Lung microvascular endothelial cell (primary cell): ENCODE results near the gene ST8SIA4. TPM values are rescaled to one million over a fixed set of nuclear protein-coding genes. Genes with fewer than 3 reads are reported as not detected.
A peak's percentile ranks its signal among the peaks of the same experiment; 100 is the strongest.

Experiments used
- DNase-seq, 2 donors: peaks; one replicate each; pipeline versions ENCODE4 v3.0.0 to v3.0.0-alpha.2; 2010; ENCODE audit warnings: low read depth in 2 of 2
- total RNA-seq: library from RNA; depleted of rRNA; stranded (reverse); fragments of >200 nt; gene quantifications from 2 replicates; pipeline ENCODE4 v1.2.1, GENCODE V29; 2014

Gene ST8SIA4
- total RNA-seq, 1 donor from 2014 or later, result 3.0 TPM

DNA sequence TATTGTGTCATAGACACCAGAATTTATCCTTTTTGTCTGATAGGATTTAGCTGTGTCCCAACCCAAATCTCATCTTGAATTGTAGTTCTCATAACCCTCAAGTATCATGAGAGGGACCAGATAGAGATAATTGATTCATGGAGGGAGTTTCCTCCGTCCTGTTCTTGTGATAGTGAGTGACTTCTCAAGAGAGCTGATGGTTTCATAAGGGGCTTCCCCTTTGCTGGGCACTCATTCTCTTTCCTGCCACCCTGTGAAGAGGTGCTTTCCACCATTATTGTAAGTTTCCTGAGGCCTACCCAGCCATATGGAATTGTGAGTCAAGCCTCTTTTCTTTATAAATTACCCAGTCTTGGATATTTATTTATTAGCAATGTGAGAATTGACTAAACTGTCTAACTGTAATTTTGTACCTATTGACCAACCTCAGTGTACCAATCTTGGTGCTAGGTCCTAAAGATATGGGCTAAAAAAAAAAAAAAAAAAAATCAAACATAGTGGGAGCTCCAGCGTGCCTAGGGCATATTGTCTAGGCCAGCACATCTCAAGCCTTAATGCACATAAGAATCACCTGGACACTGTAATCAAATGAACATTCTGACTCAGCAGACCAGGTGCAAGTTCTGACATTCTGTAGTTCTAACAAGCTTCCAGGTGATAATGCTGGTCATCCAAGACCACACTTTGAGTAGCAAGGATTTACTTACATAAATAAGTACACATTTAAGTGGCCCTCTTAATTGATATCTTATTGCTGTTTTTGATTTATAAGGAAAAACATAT, 30.5 kb downstream of the ST8SIA4 start:
- DNase-seq, result no peak

GRCh38 chr5:100867039-100867562, 36.0 kb downstream of the ST8SIA4 start:
- DNase-seq, result no peak

GRCh38 chr5:100864931-100865330, 38.2 kb downstream of the ST8SIA4 start:
- no peak for DNase-seq

- DNase-seq, result no peak
Observed at GRCh38 chr5:100863739-100864138, 39.3 kb downstream of the ST8SIA4 start.

DNA sequence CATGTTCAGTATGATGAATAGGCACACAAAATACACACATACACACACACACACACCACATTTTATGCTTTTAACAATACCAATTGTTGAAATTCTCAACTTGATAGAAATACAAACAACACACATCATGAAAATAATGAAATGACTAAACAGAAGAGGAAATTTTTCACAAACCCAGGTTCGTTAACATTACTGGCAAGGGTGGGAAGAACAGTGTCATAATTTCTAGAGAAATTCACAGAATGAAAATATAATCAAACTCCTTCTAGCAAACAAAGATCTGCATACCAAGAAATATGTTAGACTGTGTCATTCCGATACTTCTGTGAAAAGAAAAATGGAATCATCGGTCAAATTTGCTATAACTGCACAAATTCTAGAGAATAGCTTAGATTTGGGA, 41.9 kb downstream of the ST8SIA4 start:
- DNase-seq, result no peak

DNA sequence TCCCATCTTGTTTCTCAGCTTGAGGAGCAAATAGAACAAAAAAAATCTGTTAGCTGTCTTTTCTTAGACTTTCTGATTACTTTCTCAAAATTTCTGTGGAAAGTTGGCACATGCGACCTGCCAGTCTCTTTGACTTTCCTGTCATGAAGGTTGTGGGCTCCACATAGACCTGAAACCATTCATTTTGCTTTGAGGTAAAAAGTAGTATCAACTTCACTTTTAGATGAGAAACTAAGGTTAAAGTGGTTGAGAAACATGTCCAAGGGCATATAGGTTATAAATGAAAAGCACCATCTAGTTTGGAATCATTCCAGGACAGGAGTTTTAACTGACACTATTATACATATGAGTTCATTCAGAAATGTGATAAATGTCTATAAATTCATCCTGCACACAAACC, 42.7 kb downstream of the ST8SIA4 start:
- DNase-seq, result no peak

GRCh38 chr5:100858987-100859545, 44.0 kb downstream of the ST8SIA4 start:
- no peak for DNase-seq

GRCh38 chr5:100856462-100856861, 46.6 kb downstream of the ST8SIA4 start:
- no peak for DNase-seq

DNA sequence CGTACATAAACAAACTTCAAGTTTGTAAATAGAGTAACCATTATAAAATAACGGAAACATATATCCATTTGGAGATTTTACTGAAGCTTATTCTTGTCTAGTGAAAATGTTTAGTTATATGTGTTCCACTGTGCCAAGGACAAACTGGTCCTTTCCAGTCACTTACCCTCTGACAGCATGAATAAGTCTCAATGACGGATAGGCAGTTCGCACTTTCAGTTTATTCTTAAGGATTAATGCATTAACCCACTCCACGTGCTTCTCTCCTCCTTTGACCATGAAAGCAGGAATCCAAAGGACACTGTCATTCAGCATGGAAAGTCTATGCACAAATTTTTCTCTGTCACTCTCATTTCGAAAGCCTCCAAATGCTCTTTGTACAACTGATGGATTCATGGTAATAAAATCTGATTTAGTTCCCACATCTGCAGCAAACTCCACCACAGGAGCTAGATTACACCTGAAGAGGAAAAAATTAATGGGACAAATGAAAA, 47.1 kb downstream of the ST8SIA4 start:
- no peak for DNase-seq

DNA sequence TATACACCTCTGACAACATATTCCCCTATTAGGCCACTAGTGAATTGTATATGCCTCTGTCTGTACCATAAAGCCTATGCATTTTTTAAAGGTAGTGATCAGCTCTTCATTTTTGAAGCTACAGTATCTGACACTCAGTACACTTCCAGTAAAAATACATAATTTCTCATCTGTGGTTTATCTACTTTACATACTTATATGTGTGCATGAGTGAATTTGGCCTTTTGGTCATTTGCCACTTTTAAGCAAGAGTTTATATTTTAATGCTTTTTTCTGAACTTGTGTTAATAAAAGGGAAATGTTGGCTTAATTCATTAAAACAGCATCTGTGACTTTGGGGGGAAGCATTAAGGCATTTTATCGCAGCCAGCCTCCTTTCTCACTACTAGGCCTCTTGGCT, 47.8 kb downstream of the ST8SIA4 start:
- DNase-seq, result no peak

DNA sequence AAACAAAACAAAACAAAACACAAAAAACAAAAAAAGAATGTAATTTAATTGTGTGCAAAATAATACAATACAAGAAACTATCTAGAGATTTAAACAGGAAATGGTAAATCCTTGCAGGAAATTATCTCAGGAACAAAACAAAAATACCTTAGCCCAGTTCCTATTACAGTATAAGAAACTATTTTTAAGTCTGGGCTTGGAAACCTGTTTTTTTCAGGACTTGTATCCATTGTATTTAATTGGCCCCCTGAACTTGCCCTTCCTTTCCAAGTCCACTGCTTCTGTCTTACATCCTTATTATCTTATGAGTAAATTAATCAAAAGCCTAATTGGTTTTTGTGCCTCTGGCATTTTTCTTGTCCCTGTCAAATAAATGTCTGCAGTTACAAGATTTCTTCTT, 48.5 kb downstream of the ST8SIA4 start:
- peak in 1 of 2 donors; percentile 79 for DNase-seq

DNA sequence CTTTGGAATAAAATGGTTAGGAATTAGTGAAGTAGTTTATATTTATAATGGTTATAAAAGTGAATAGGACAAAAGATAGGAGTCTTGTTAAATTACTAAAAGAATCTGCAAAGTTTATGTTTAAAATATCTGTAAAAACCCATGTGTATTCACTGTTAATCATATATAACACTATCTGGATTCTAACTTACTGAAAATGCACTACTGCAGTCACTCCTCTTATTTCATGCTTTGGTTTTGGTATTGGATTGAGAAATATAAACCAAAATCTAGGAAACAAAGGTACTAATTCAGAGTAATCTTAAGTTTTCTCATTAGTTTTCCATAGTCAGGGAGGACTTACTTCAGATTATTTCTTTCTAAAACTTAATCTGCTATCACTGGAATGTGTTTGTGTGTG, 49.5 kb downstream of the ST8SIA4 start:
- DNase-seq, result no peak

- DNase-seq, result no peak
Observed at GRCh38 chr5:100852988-100853449, 50.1 kb downstream of the ST8SIA4 start.

DNA sequence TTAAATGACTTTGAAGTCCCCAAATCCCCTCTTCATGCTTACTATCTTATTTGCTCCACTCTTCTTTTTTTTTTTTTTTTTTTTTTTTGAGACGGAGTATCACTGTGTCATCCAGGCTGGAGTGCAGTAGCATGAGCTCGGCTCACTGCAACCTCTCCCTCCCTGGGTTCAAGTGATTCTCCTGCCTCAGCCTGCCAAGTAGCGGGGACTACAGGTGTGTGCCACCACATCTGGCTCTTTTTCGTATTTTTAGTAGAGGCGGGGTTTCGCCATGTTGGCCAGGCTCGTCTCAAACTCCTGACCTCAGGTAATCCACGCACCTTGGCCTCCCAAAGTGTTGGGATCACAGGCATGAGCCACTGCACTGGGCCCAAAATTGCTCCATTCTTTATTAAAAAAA, 51.0 kb downstream of the ST8SIA4 start:
- no peak for DNase-seq

- peak; percentile 56 to 87 for DNase-seq
Observed at GRCh38 chr5:100846772-100847171, 56.3 kb downstream of the ST8SIA4 start.

DNA sequence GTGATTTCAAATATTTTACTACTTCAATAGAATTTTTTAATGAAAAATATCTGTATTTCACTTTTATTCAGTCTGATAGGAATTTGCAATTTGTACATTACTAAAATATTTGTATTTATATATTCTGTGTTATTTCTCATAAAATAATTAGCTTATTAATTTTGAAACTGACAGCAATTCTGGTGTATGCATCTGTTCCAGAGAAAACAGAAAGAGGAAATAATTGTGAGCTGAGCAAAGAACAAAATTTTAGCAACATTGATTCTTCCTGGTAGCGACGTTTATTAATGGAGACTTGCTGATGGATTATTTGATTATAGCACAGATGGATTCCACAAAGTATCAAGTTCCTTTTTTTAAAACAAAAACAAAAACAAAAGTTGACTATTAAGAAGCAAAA, 61.0 kb downstream of the ST8SIA4 start:
- peak in 1 of 2 donors; percentile 43 for DNase-seq

DNA sequence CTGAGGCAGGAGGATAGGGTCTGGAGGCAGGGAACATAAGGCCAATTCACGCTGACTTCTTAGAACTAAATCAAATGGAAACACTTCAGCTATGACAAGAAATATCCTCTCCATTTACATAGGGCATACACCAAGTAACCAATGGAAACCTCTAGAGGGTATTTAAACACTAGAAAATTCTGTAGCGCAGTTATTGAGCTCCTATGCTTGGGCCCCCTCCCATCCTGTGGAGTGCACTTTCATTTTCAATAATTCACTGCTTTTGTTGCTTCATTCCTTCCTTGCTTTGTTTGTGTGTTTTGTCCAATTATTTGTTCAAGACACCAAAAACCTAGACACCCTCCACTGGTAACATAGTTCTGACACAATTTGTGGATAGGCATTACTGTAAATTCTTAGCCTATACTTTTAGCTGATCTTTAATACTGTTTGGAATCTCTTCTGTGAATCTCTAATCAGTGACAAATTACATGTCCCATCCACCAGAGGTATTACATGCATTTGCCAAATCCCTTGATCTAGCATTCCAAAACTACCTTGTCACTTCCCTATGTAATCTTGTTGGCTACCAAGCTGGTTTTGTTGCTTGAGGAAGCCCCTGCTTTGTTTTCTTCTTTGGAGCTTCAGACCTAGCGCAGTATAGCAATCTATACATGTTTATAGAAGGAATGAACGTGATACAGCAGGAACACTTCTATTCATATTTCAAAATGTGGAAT, 61.6 kb downstream of the ST8SIA4 start:
- DNase-seq, result peak; percentile 68 to 78

DNA sequence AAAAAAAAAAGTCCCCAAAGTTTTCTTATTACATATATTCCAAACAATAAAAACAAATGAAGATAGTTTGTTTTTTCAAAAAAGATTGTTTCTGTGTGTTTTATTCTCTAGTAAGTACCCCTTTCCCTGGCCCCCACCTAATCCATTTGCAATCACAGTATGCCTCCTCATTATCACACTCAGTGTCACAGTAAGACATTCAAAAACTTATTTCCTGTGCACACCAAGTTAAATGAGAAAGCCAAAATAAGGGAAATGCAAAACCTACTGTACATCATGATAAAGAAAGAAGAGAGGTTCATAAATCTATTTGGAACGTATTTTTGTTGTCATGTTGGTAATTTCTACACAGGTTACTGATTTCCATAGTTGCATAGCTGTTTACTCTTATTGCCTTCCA, 62.3 kb downstream of the ST8SIA4 start:
- no peak for DNase-seq

DNA sequence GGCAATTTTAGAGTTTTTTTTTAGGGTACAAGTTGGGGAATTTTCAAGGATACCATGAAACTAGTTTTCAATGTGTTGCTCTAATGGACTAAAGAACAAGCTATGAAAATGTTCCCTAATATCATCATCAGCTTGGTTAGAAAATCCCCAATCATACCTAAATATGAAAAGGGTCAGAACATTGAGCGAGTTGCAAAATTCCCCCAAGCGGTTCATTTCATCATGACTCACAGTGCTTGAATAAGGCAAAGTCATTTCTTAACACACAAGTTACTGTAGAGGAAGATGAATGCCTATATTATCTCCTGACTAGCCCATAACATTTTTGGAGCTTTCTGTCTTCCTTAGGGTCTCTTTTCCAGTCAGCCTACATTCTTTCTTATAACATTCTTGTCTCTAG, 62.7 kb downstream of the ST8SIA4 start:
- peak; percentile 13 to 65 for DNase-seq

DNA sequence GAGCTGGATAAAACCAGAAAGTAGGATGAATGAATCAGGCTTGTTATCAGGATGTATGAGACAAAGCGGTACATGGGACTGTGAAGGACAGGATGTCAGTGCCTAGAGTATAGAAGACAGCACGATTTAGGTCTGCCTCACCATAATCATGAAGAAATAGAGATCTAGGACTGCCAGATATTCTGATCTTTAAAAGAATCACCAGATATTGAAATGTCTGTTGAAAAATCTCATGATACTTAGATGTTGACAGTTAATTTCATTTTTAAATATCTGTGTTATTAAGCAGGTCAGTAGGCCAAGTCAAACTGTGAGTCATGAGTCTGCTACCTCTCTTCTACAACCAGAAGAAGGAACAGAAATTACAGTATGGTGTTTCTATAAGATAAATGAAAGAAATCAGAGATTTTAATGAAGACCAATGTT, 65.0 kb downstream of the ST8SIA4 start:
- peak; percentile 13 to 56 for DNase-seq

DNA sequence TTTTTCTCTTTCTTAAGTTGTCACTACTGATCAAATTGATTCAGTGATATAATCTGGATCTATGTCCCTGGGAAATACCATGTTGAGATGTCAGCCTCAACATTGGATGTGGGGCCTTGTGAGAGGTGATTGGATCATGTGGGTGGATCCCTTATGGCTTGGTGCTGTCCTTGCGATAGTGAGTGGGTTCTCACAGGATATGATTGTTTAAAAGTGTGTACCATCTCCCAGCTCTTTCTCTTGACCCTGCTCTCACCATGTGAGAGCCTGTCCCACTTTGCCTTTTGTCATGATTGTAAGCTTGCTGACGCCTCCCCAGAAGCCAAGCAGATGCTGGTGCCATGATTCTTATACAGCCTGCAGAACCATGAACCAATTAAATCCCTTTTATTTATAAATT, 68.6 kb downstream of the ST8SIA4 start:
- no peak for DNase-seq
